CD4-positive, alpha-beta T cell treated with Interleukin-1 beta for 1 hour (primary cell): Measurements from ENCODE around the gene GIN1.
"Not testable (repeated sequence)": the region's sequence is repeated elsewhere in the genome, so short reads cannot be mapped to it uniquely, and the experiment has no call there.

Source experiments
- DNase-seq, 2 donors: peaks; one replicate each; pipeline ENCODE4 v3.0.0-alpha.2; 2020 to 2022

The GIN1 gene

GRCh38 chr5:103119765-103120606 is at the start of gene GIN1, which contains the start of gene PPIP5K2:
GIN1 (minus strand) TSS chr5:103120138; CDS start chr5:103108707, 11,431 bp downstream.
PPIP5K2 (plus strand) TSS chr5:103120301; CDS start chr5:103129590, 9,289 bp downstream.
- peak; percentile 95 to 98 for DNase-seq

GRCh38 chr5:103166706-103167105 is 46.8 kb upstream of the GIN1 start:
- no peak for DNase-seq

DNA sequence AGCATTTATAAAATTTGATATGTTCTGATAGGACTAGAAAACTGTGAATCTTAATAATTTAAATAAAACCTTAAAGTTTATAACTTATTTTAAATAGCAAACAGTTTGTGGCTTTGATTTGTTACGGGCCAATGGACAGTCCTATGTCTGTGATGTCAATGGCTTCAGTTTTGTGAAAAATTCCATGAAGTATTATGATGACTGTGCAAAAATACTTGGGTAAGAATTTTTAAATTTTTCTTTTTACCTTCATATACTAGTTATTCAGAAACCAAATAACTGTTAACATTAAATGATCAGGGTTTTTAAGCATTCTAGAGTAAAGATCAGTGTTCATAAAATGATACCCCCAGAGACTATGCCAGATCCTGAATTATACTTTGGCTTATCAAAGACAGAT is 31.2 kb upstream of the GIN1 start:
- no peak for DNase-seq

GRCh38 chr5:103148213-103148612 is 28.3 kb upstream of the GIN1 start:
- no peak for DNase-seq

- DNase-seq, result no peak
Observed at GRCh38 chr5:103145196-103145595, 25.3 kb upstream of the GIN1 start.

DNA sequence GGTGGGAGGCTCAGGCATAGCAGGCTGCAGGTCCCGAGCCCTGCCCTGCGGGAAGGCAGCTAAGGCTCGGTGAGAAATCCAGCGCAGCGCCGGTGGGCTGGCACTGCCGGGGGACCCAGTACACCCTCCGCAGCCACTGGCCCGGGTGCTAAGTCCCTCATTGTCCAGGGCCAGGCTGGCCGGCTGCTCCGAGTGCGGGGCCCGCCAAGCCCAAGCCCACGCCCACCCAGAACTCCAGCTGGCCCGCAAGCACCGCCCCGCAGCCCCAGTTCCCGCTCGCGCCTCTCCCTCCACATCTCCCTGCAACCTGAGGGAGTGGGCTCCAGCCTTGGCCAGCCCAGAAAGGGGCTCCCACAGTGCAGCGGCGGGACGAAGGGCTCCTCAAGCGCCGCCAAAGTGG is 22.2 kb upstream of the GIN1 start:
- not testable (repeated sequence) for DNase-seq

- DNase-seq, result peak; percentile 77 to 85
Observed at GRCh38 chr5:103139264-103139865, 19.4 kb upstream of the GIN1 start.

DNA sequence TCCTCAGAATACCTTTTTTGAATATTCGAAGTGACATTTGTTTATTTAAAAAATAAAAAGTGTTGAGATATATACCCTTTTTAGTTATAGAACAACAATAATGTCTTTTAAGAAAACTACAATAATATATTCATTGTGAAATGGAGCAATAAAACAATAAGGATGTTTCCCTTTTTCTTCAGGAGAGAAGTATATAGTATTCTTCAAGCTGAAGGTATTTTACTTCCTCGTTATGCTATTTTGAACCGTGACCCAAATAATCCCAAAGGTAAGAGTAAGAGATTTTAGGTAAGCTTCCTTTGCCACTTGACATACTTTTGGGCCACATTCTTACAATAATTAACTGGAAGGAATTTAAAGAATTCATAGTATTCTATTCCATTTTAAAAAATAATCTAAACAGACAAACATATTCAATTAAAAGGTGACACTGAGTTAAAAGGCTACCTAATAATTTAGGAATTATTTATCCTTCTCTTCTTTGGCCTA is 18.3 kb upstream of the GIN1 start:
- DNase-seq, result no peak

- DNase-seq, result no peak
Observed at GRCh38 chr5:103135461-103135860, 15.5 kb upstream of the GIN1 start.

DNA sequence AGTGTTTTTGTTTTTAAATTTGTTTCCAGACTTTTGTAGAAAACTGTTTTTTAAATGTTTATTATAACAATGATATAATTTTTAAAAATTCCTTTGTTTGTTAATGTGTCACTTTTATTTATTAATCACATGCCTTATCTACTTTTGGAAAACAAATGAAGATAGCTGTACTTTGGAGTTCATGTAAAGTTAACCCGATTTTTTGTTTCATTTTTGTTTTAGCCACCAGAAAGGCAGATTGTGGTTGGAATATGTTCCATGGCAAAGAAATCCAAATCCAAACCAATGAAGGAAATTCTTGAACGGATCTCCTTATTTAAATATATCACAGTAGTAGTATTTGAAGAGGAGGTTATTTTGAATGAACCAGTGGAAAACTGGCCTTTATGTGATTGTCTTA is 13.3 kb upstream of the GIN1 start:
- DNase-seq, result no peak

DNA sequence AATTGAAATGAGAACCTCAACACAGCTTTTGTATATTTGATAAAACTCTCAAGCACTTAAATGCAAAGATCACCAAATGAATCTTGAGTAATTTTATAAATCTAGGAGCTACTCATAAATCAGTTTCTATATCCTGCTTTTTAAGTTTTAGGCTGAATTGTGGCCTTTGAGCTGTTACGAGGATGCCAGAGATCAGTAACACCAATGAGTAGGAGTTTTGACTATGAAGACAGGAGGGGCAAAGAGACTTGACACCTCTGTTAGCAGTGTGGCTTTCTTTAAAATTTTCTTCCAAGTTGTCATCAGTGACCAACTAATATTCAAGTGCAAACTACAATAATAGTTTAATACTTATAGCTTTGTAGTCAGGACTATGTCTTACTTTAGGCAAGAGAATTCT is 12.7 kb upstream of the GIN1 start:
- no peak for DNase-seq

- DNase-seq, result no peak
Observed at GRCh38 chr5:103128202-103128601, 8.3 kb upstream of the GIN1 start.

GRCh38 chr5:103127292-103127817 is 7.4 kb upstream of the GIN1 start:
- no peak for DNase-seq

DNA sequence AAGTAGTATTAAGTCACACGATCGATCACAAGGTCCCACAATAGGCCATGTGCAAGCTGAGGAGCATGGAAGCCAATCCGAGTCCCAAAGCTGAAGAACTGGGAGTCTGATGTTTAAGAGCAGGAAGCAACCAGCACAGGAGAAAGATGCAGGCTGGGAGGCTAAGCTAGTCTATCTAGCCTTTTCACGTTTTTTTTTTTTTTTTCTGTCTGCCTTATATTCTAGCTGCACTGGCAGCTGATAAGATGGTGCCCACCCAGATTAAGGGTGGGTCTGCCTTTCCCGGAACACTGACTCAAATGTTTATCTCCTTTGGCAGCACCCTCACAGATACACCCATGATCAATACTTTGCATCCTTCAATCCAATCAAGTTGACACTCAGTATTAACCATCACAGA is 6.6 kb upstream of the GIN1 start:
- no peak for DNase-seq

DNA sequence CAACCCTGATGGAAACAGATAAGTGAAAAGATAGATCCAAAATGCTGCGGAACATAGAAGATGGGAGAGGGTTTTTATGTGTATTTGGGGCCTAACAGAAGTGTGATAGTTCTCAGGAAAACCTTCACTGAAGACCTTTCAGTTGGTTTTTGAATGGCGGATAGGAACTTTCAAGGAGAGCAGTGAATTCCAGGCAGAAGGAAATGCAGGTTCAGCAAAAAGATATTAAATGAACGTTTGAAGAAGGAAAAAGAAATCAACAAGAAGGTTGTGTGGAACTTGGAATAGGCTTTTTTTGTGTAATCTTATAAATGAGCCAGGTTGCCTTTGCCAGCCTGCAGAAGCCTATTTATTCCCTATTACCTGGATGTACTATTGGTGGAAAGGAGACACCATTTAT is 2.3 kb upstream of the GIN1 start:
- DNase-seq, result no peak

DNA sequence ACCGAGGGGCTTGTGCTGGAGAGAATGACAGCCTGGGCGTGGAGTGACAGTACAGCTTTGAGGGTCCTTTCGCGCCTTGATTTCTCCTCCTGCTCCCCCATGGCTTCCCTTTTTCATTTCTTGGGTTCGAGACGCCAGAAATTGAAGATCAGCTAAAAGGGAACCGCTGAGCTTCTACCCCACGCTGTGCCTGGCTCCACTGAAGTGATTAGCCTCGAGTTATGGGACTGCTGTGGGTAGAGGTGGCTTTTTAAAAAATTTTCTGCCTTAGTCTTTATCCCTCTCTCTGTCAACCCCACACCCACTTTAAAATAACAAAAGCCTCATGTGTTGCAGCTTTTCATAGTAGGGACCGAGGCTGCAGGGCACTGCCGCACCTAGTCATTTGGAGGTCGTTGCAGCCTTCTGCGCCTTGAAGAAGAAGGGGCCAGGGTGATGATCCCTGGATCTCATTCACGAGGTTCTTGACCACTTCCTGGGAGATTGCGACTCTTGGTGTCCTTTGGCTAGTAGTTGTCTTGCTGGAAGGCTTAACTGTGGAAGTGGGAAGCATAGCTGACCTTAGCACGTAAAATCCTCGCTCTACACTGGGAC is 766 bp upstream of the GIN1 start:
- peak in 1 of 2 donors; percentile 8 for DNase-seq

GRCh38 chr5:103119070-103119764 is 721 bp downstream of the GIN1 start:
- peak in 1 of 2 donors; percentile 29 for DNase-seq

GRCh38 chr5:103117471-103117991 is 2.4 kb downstream of the GIN1 start:
- DNase-seq, result no peak

DNA sequence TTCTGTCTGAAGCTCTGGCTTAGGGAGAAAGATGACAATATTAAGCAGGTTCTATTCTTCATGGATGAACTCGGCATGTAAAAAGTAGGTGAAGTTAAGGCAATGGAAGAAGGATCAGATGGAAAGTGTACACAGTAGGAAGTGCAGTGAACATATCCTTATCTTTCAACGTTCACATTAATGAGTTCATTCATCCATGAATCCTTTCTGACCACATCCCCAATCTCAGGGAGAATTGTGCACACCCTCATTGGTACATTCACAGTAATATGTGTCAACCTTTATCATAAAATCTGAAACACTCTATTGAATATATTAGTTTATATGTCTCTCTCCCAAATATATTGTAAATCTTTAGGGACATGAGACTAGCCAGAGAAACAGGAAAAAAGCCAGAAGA is 5.5 kb downstream of the GIN1 start:
- DNase-seq, result no peak

GRCh38 chr5:103112910-103113309 is 7.0 kb downstream of the GIN1 start:
- DNase-seq, result no peak

DNA sequence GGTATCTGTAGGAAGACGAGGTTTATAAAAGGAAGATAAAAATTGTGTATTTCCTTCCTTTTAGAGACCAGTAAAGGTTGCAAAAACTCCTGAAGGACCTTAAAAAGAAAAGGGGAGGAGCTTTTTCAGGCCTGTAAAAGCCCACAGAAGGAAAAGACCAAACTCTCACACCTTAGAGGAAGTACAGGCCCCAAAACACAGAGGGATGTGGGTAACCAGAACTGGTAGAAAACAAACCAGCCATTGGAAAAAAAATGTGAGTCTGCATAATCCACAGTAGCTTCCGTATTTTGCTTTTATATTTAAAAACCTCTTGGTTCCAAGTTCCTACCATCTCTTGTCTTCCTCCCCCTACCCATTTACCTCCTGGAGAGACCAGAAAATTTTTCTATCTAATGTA is 8.5 kb downstream of the GIN1 start:
- DNase-seq, result peak; percentile 1 to 58

- no peak for DNase-seq
Observed at GRCh38 chr5:103110403-103110802, 9.5 kb downstream of the GIN1 start.

DNA sequence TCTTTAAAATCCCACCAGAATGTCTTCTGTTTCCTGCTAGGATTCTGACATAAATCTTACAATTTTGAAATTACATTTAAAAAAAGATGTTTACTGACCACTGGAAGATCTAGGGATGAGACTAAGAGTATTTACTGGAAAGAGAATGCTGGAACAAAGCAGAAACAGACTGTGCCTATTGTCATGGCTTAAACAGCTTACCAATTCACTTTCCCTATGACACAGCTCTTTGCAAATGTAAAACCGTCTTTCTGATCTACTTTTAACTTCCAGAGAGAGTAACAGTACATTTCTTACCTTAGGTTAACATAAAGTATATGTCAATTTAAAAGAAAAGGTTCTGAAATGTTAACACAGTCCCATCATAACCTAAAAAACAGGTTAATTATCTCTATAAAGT is 10.7 kb downstream of the GIN1 start:
- DNase-seq, result no peak
